CD4-positive, alpha-beta T cell (primary cell): ENCODE data around the gene BUB3. TPM values are rescaled to one million over a fixed set of nuclear protein-coding genes. Genes with fewer than 3 reads are reported as not detected.

Experiments
- ATAC-seq: fragments of 200-7000 bp; cut with Tn5 transposase; one replicate; pipeline ENCODE4 v1.10.0; 2022; ENCODE audit warnings: mild to moderate bottlenecking; ENCODE audit not compliant: poor library complexity
- CTCF ChIA-PET: fragments of 350-600 bp; sonication (Branson Sonifier 250); formaldehyde crosslinking; loops from one replicate; lab custom pipeline; 2021; ENCODE audit warnings: antibody characterized with exemption, inconsistent platforms; lab: Charles Lee
- POLR2A ChIA-PET: fragments of 350-600 bp; sonication (Branson Sonifier 250); formaldehyde crosslinking; loops from one replicate; lab custom pipeline; 2021; ENCODE audit warnings: antibody characterized with exemption, inconsistent platforms; lab: Charles Lee
- DNase-seq, 14 experiments: peaks; one replicate each; pipeline ENCODE4 v3.0.0-alpha.2; 2013 to 2020; ENCODE audit warnings: mixed read lengths in 2 of 14
- H3K27ac ChIP-seq, 2 donors: one replicate each; pipeline versions ENCODE4 v1.5.1 to v1.7.0; 2013; ENCODE audit warnings: low read length in 2 of 2, low read depth in 1 of 2, mild to moderate bottlenecking in 1 of 2
- H3K27me3 ChIP-seq, 2 experiments: 1 replicate in 1 of 2; 2 replicates in 1 of 2; pipeline versions ENCODE4 v1.6.1 to v1.7.0; 2013; ENCODE audit warnings: low read length in 2 of 2, control low read depth in 1 of 2, mild to moderate bottlenecking in 1 of 2, moderate library complexity in 1 of 2; ENCODE audit not compliant: insufficient read depth in 2 of 2, control insufficient read depth in 1 of 2
- H3K36me3 ChIP-seq: one replicate; pipeline ENCODE4 v1.6.1; 2013; ENCODE audit warnings: low read length, control low read depth; ENCODE audit not compliant: insufficient read depth
- H3K4me1 ChIP-seq: one replicate; pipeline ENCODE4 v1.6.1; 2013; ENCODE audit warnings: low read length, control low read depth; ENCODE audit not compliant: insufficient read depth
- H3K4me3 ChIP-seq: one replicate; pipeline ENCODE4 v1.5.1; 2013; ENCODE audit warnings: mild to moderate bottlenecking, low read length, moderate library complexity
- H3K9me3 ChIP-seq, 2 experiments: 1 replicate in 1 of 2; 2 replicates in 1 of 2; pipeline versions ENCODE4 v1.6.1 to v1.7.0; 2013; ENCODE audit warnings: low read length in 2 of 2, mild to moderate bottlenecking in 2 of 2, control low read depth in 1 of 2, moderate library complexity in 1 of 2; ENCODE audit not compliant: control insufficient read depth in 1 of 2, insufficient read depth in 1 of 2
- H3K27ac Mint-ChIP-seq: one replicate; pipeline ENCODE4 v1.8.0; 2020; ENCODE audit warnings: mixed read lengths
- H3K27me3 Mint-ChIP-seq: one replicate; pipeline ENCODE4 v1.8.0; 2021; ENCODE audit warnings: mixed read lengths
- H3K36me3 Mint-ChIP-seq: one replicate; pipeline ENCODE4 v1.8.0; 2021; ENCODE audit warnings: low read depth, mixed read lengths
- H3K4me1 Mint-ChIP-seq: one replicate; pipeline ENCODE4 v1.8.0; 2021; ENCODE audit warnings: low read depth, mixed read lengths
- H3K4me3 Mint-ChIP-seq: one replicate; pipeline ENCODE4 v1.8.0; 2020; ENCODE audit warnings: mild to moderate bottlenecking, mixed read lengths
- H3K9me3 Mint-ChIP-seq: one replicate; pipeline ENCODE4 v1.8.0; 2020; ENCODE audit warnings: mixed read lengths
- intact Hi-C, 2 experiments: fragments of 100-400 bp; cut with DNase I in 1 of 2; cut with micrococcal nuclease in 1 of 2; formaldehyde crosslinking; loops; one replicate each; pipeline versions ENCODE4 v1.15.1 to v1.9.0; 2023 to 2025; cut with DNase I, micrococcal nuclease
- total RNA-seq, 174 experiments: library from RNA in 2 of 174; stranded (reverse) in 2 of 174; gene quantifications; one replicate each; pipeline ENCODE4 v1.2.3 and lab custom pipeline; 2021 to 2026
- TF ChIP-seq, protein P1 (sequence below): fragments of 200-600 bp; IDR thresholded peaks from one replicate; pipeline ENCODE4 v1.8.0; 2022; ENCODE audit warnings: antibody characterized with exemption, mild to moderate bottlenecking

Gene BUB3
- total RNA-seq, 2 experiments from 2014 or later: 167 to 178 TPM

DNA sequence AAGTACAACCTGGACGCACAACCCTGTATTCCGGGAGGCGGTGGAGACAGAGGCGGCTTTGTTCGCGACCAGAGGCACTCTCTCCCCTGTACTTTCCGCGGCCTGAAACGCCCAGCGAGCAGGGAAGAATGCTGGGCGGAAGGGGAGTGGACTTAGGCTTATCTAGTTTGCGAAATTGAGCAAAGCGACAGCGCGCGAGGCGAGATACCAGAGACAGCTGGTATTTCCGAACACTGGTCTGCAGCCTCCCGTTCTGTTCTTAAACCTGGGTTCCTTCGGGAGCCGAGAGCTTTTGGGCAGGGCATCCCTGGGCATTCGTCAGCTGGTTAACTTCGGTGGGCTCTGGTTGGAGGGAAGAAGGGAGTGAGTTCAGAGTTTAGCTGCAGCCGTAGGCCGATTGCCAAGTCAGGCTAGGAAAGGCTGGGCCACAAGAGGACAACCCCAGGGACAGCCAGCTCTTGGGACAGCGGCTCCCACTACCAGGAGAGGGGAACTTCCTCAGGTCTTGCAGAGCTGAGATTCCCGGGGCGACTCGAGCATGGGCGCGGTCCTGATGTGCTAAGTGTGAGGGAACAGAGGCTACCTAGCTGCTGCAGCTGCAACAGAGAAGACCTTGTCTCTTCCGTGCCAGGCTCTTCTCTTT is 14.6 kb upstream of the BUB3 start:
- Histone ChIP-seq H3K4me3 (no peak overlapping the region), H3K27me3 (peaks cover 89 to 97% of the 10 kb centered on the region in 2 experiments), H3K27ac (no peak overlapping the region), H3K36me3 (no peaks in the 10 kb centered on the region), H3K4me1 (peaks cover 70% of the 10 kb centered on the region), H3K9me3 (peaks cover 0 to 51% of the 10 kb centered on the region in 2 experiments)
- H3K9me3 Mint-ChIP-seq: no peaks in the 10 kb centered on the region
- H3K4me3 Mint-ChIP-seq: peak overlapping the region; percentile 21
- intact Hi-C loops: loop anchor here (2.0 to 5.0 kb wide), 2 partner anchors 241 to 767 kb away; partner anchors contain the start of gene PLEKHA1 (in 1 of the 2)
- DNase-seq (no peak), ATAC-seq (no peak)
- TF ChIP-seq, protein P1, sequence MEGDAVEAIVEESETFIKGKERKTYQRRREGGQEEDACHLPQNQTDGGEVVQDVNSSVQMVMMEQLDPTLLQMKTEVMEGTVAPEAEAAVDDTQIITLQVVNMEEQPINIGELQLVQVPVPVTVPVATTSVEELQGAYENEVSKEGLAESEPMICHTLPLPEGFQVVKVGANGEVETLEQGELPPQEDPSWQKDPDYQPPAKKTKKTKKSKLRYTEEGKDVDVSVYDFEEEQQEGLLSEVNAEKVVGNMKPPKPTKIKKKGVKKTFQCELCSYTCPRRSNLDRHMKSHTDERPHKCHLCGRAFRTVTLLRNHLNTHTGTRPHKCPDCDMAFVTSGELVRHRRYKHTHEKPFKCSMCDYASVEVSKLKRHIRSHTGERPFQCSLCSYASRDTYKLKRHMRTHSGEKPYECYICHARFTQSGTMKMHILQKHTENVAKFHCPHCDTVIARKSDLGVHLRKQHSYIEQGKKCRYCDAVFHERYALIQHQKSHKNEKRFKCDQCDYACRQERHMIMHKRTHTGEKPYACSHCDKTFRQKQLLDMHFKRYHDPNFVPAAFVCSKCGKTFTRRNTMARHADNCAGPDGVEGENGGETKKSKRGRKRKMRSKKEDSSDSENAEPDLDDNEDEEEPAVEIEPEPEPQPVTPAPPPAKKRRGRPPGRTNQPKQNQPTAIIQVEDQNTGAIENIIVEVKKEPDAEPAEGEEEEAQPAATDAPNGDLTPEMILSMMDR: no peak
- no peak overlapping the region for H3K27ac Mint-ChIP-seq
- H3K27me3 Mint-ChIP-seq: peaks cover 90% of the 10 kb centered on the region
- ChIA-PET CTCF (interaction anchor here (1.3 kb wide), 1 partner anchor 21 kb away, joined by 3 read pairs; no protein-coding TSS in a partner anchor), POLR2A (interaction anchor here (2.0 to 4.0 kb wide), 2 partner anchors 11 to 15 kb away, joined by 9 to 23 read pairs; partner anchors contain the start of gene BUB3)
- no peaks in the 10 kb centered on the region for H3K36me3 Mint-ChIP-seq
- H3K4me1 Mint-ChIP-seq: peaks cover 65% of the 10 kb centered on the region

DNA sequence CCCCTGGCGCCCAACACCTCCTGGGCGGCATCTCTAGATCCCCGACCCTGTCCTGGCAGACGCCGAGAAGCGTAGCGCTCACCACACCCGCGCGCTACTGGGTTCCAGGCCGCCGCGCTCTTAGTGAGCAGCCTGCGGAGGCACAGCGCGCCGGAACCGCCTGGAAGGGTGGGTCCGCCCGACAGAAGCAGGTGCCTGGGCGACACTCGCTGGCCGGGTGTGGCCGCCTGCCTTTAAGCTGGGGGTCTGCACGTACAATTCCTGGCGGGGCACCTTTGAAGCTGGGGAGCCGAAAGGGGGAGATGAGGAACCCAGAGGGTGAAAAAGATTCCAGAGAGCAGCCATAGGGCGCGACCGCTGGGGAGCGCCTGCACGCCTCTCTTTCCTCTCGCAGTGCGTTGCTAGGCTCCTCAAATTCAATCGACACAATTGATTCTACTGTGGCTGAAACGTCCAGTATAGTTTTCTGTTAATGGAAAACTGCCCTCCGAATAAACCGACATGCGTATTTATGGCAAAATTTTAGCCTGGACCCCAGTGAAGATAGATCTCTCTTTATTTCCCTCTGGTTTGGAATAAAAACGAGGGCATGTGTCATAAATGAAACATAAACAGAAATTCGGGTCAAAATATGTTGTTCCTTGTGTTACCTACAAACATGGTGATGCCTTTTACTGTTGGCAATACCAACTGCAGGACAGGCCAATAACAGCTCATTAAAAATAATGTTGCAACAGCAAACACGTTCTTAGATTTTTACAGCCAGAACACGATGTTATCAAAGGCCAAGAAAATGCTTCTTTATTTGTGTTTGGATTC is 13.8 kb upstream of the BUB3 start:
- Histone ChIP-seq H3K27me3 (peaks cover 89 to 97% of the 10 kb centered on the region in 2 experiments), H3K9me3 (peaks cover 0 to 54% of the 10 kb centered on the region in 2 experiments), H3K36me3 (no peaks in the 10 kb centered on the region), H3K4me3 (no peak overlapping the region), H3K27ac (no peak overlapping the region), H3K4me1 (peaks cover 70% of the 10 kb centered on the region)
- H3K36me3 Mint-ChIP-seq: no peaks in the 10 kb centered on the region
- ATAC-seq (peak; percentile 41), DNase-seq (peak in 2 of 14 experiments; percentile 45 to 50)
- H3K9me3 Mint-ChIP-seq: no peaks in the 10 kb centered on the region
- ChIA-PET CTCF (interaction anchor here (1.1 to 1.3 kb wide), 2 partner anchors 7 to 21 kb away, joined by 3 read pairs; no protein-coding TSS in a partner anchor), POLR2A (interaction anchor here (2.0 to 4.0 kb wide), 2 partner anchors 10 to 14 kb away, joined by 9 to 23 read pairs; partner anchors contain the start of gene BUB3)
- peak overlapping the region; percentile 35 for H3K4me3 Mint-ChIP-seq
- intact Hi-C loops: loop anchor here (2.0 to 5.0 kb wide), 2 partner anchors 240 to 768 kb away; partner anchors contain the start of gene PLEKHA1 (in 1 of the 2)
- H3K4me1 Mint-ChIP-seq: peaks cover 72% of the 10 kb centered on the region
- TF ChIP-seq, protein P1: no peak
- peaks cover 93% of the 10 kb centered on the region for H3K27me3 Mint-ChIP-seq
- H3K27ac Mint-ChIP-seq: no peak overlapping the region

DNA sequence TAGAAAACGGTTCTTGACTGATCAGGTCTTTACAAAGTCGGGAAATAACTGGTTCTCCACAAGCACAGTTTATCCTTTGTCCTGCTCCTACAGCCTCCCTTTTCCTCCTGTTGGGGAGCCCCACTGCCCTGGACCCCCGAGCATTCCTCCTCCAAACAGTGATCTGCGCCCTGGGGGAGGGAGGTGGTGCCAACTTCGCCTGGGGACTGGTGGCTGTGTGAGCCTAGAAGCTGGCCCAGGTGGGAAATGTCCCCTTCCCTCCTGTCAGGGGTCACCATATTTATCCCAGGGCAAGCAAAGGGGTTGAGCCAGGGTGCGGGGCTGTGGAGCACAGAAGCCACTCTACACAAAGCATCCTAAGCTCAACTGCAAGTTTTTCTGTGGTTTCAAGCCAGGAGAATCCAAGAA is 13.2 kb upstream of the BUB3 start:
- H3K4me1 Mint-ChIP-seq: peaks cover 78% of the 10 kb centered on the region
- POLR2A ChIA-PET: interaction anchor here (1.0 to 4.0 kb wide), 2 partner anchors 9 to 13 kb away, joined by 3 to 23 read pairs; partner anchors contain the start of gene BUB3

More for the DNA sequence above, 13.2 kb upstream of the BUB3 start:
- DNase-seq (no peak), ATAC-seq (no peak)
- H3K27me3 Mint-ChIP-seq: peaks cover 95% of the 10 kb centered on the region
- no peak overlapping the region for H3K4me3 ChIP-seq
- intact Hi-C loops: loop anchor here (2.0 to 5.0 kb wide), 2 partner anchors 240 to 769 kb away; partner anchors contain the start of gene PLEKHA1 (in 1 of the 2)
- CTCF ChIA-PET: interaction anchor here (1.1 kb wide), 1 partner anchor 8 kb away, joined by 3 read pairs; no protein-coding TSS in a partner anchor
- H3K27ac ChIP-seq: no peak overlapping the region
- no peaks in the 10 kb centered on the region for H3K9me3 Mint-ChIP-seq
- TF ChIP-seq, protein P1: no peak
- peaks cover 0 to 58% of the 10 kb centered on the region in 2 experiments for H3K9me3 ChIP-seq
- no peak overlapping the region for H3K27ac Mint-ChIP-seq
- peaks cover 94 to 97% of the 10 kb centered on the region in 2 experiments for H3K27me3 ChIP-seq
- no peaks in the 10 kb centered on the region for H3K36me3 ChIP-seq
- no peaks in the 10 kb centered on the region for H3K36me3 Mint-ChIP-seq
- peaks cover 74% of the 10 kb centered on the region for H3K4me1 ChIP-seq
- no peak overlapping the region for H3K4me3 Mint-ChIP-seq
